AG08396 (cell line): ENCODE results near the gene GSTT2B.
"Not testable (repeated sequence)": the region's sequence is repeated elsewhere in the genome, so short reads cannot be mapped to it uniquely, and the experiment has no call there.

ENCODE experiments used
- DNase-seq: peaks from one replicate; pipeline ENCODE4 v3.0.0; 2012; ENCODE audit warnings: low spot score, mixed read lengths

GSTT2B gene

GRCh38 chr22:23961084-23961771, at the start of gene GSTT2B:
Gene GSTT2B, minus strand, starts transcription at chr22:23961195. Its CDS starts 64 bp downstream, at chr22:23961131.
- not testable (repeated sequence) for DNase-seq

DNA sequence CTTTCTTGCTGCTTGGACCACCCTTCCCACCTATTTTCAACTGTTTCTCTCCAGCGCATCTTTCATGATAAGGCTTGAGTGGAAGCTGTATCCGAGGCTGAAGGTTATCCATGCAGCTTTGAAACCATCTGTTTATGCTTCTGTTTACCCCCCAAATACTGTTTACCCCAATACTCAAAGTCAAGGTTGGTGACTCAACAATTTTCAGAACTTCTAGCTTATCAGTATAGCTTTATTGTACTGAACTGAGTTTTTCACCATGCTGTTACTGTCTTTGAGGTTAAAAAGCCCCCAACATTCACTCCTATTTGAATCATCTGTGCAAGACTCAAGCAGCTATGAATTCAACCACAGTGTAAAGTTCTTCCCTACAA, 49.0 kb upstream of the GSTT2B start:
- no peak for DNase-seq

DNA sequence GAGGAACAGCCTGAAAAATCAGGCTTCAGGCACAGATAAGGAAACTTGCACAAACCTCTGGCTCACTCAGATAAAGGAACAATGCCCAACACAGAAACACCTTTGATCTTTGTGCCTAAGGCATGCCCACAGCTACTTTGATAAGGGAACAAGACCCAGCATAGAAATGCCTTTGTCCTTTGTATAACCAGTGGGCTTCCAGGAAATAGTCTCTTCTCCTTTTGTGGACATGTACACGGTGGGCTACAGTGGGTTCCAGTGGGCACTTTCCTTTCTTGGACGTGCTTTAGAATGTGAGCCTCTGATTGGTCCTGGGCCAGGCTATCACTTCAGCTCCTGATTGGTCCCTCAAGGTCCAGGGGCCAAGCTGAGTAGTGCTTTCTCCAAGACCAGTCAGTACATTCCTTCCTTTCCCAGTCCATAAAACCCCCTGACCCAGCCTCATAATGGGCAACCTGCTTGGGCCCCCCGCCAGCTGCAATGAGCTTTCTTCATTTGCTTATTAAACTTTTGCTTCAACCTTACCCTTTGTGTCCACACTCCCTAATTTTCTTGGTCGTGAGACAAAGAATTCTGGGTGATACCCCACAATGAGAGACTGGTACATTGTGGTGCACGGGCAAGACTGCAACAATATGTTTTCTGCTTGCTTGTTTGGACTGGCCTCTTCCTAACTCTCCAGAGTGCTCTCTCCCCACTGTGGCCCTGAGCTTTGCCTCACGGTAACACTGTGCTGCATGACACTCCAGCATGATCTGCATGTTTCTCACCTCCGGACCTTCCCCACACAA, 48.4 kb upstream of the GSTT2B start:
- no peak for DNase-seq

GRCh38 chr22:24008381-24009226, 47.6 kb upstream of the GSTT2B start:
- DNase-seq: no peak

DNA sequence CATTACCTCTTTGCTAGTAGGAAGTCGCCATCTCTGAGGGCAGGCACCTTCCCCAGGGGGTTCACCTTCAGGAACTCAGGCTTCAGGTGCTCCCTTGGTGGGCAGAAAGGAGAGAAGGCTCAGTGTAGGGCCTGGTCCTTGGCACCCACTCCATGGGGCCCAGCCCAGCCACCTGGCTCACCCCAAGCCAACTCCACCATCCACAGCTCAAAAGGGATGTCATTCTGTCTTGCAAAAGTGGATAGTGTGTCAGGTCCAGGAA, 47.0 kb upstream of the GSTT2B start:
- DNase-seq: no peak

GRCh38 chr22:24007253-24008021, 46.4 kb upstream of the GSTT2B start:
- DNase-seq: no peak

DNA sequence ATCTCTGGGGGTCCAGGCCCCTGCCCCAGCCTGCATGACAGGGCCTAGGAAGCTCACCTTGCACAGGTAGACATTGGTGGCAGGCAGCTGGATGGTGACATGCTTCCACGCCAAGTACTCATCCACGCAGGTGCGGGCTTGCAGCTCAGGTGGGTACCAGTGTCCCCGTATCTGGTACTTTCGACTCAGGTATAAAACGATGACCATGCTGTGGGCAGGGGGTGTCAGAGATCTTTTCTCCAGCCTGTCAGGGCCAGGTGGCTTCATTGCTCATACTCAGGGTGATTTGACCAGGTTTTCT, 45.9 kb upstream of the GSTT2B start:
- DNase-seq: no peak

DNA sequence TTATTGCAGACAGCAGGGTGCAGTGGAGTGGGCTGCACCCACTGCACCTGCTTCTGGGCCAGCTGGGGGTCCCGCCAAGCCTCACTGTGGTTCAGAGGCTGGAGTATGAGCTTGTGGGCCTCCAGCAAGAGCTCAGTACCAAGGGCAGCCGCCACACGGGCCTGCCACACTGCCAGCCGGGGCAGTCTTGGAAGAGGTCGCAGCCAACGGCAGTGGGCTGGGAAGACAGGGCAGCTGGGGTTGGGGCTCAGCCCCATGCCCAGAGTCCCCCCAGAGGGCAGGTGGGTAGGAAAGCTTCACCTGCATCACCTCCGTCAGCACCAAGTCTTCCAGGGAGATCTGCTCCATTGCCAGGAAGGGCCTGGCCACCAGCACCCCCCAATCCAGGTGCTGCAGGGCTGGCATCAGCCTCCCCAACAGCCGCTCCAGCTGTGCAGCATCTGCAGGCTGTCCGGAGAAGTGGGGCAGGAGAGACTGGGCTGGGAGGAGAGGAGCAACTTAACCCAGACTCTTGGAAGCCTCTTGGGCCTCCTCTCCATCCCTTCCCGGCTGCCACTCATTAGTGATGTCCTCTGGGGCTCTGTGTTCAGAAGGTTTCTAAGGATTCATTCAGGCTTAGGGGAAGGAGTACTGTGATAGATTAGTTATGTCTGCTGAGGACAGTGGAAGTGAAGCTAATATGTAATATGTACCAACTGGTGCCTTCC, 45.4 kb upstream of the GSTT2B start:
- DNase-seq: no peak

GRCh38 chr22:24005201-24005600, 44.2 kb upstream of the GSTT2B start, which contains the start of gene GSTT4:
Gene GSTT4, minus strand, starts transcription at chr22:24005453. Its CDS starts 97 bp downstream, at chr22:24005356.
- DNase-seq: peak; percentile 38

DNA sequence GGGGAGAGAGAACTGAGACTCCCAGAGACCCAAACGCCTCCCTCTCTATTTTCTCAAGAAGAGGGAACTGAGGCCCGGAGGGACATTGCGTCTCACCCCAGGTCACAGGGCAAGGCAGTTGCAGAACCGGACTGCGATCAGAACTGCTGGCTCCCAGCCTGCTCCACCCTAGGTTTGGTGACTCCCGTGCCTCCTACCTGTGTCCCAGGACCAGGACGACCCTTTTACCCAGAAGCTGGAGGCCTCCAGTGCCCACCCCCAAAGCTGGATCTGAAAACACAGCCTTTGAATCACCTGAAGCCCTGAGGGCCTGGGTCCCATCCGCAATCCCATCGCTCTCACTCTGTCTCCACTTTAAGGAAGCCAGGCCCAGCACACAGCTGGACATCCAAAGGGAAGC, 42.9 kb upstream of the GSTT2B start:
- DNase-seq: no peak

GRCh38 chr22:24002851-24003250, 41.9 kb upstream of the GSTT2B start:
- no peak for DNase-seq

GRCh38 chr22:24002272-24002671, 41.3 kb upstream of the GSTT2B start:
- DNase-seq: no peak

GRCh38 chr22:24001314-24001713, 40.3 kb upstream of the GSTT2B start:
- DNase-seq: peak; percentile 10

GRCh38 chr22:23999779-24000178, 38.8 kb upstream of the GSTT2B start:
- not testable (repeated sequence) for DNase-seq

GRCh38 chr22:23997092-23997491, 36.1 kb upstream of the GSTT2B start:
- DNase-seq: no peak

- DNase-seq: not testable (repeated sequence)
Measured at GRCh38 chr22:23993581-23994177, 32.7 kb upstream of the GSTT2B start.

DNA sequence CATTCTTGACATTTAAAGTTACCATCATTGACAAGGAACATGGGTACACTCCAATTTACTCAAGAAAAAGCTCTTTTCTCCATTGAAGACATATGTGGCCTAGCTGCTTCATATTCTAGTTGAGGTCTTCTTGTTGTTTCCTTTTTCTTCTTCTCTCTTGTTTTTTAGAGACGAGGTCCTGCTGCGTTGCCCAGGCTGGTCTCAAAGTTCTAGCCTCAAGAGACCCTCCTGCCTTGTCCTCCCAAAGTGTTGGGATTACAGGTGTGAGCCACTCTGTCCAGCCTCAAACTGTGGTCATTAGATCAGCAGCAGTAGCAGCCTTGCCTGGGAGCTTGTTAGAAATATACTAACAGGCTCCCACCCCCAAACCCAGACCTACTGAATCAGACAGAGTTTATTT, 32.1 kb upstream of the GSTT2B start:
- DNase-seq: not testable (repeated sequence)

GRCh38 chr22:23989583-23990244, 28.7 kb upstream of the GSTT2B start:
- DNase-seq: not testable (repeated sequence)

GRCh38 chr22:23986538-23987178, 25.7 kb upstream of the GSTT2B start:
- not testable (repeated sequence) for DNase-seq

GRCh38 chr22:23986089-23986488, 25.1 kb upstream of the GSTT2B start:
- not testable (repeated sequence) for DNase-seq
